K562 treated with DMSO at 1 percent for 48 hours (cell line): Measurements from ENCODE around the gene CLEC17A. TPM values are rescaled to one million over a fixed set of nuclear protein-coding genes. Genes with fewer than 3 reads are reported as not detected.

Experiments used
- total RNA-seq: library from RNA; unstranded; fragments of 300-600 nt; gene quantifications from 2 replicates; pipeline ENCODE4 v1.2.3, GENCODE V29; 2022; ENCODE audit warnings: low replicate concordance; ENCODE audit errors: extremely low read depth

CLEC17A gene, protein sequence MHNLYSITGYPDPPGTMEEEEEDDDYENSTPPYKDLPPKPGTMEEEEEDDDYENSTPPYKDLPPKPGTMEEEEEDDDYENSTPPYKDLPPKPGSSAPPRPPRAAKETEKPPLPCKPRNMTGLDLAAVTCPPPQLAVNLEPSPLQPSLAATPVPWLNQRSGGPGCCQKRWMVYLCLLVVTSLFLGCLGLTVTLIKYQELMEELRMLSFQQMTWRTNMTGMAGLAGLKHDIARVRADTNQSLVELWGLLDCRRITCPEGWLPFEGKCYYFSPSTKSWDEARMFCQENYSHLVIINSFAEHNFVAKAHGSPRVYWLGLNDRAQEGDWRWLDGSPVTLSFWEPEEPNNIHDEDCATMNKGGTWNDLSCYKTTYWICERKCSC
- total RNA-seq = not detected in 2 replicates

DNA sequence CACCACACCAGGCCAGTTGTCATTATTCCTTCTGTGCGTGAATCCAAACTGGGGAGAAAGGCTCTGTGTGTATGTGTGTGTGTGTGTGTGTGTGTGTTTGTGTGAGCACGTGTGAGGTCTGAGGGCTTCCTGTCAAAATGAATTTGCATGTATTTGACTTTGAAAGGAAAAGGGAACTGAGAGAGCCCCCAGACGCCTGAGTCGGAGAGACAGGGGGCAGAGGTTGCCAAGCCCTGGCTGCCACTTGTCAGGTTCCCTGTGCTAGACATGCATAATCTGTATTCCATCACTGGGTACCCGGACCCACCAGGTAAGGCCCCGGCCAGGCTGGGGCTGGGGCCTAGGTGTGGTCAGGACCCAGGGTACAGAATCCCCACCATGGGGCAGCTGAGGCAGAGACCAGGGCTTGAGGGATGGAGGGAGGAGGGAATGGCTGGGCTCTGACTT, at the start of gene CLEC17A:
CLEC17A (plus strand) TSS at position 191 of the 447 bp plus-strand sequence; CDS start at position 268, 77 bp downstream.

DNA sequence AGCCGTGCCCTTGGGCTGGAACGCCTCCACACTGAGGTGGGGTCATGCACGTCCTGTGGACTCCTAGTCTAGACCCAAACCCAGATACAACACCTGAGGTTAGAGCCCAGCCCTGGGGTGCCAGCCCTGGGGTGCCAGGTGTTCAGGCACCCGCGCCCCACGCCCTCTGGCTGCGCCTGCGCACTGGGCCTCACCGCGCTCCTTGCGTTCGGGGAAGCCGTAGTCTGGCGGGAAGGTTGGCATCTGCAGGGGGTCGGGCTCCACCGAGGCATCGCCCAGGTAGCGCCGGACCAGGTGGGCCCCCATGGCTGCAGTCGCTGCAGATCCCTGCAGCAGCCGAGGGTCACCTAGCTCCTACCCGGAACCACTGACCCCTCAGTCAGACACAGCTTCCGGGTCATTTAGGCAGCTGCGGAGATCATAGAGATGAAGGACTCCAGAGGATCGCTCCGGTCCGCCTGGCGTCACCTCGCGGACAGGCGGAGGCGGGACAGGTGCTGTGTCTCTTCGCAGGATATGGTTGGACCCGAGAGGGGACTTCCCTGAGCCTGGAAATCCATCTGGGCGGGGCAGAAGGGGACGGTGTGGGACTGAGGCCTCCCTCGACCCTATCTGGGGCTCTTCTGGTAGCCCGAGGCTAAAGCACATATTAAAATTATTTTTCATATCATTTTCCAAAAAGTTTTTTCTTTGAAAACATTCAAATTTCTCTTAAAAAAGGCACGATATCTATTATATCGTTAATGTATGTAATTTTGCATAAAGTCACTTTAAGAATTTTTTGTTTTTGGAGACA, 11.0 kb upstream of the CLEC17A start, which contains the start of gene NDUFB7:
NDUFB7 (minus strand) TSS at position 372 of the 796 bp plus-strand sequence; CDS start at position 306, 66 bp downstream.

Other genes with a start within 250 kb of the CLEC17A start
- not detected in 2 replicates for gene ADGRE5, start 201.6 kb upstream of the CLEC17A start, total RNA-seq
- gene DDX39A, start 163.7 kb upstream of the CLEC17A start, total RNA-seq = not detected in 2 replicates
- 980 TPM in 1 of 2 replicates, not detected in the other for gene PKN1, start 149.8 kb upstream of the CLEC17A start, total RNA-seq
- not detected in 2 replicates for gene PTGER1, start 107.7 kb upstream of the CLEC17A start, total RNA-seq
- gene GIPC1, start 87.0 kb upstream of the CLEC17A start, total RNA-seq = 742 TPM in 1 of 2 replicates, not detected in the other
- gene DNAJB1, start 64.7 kb upstream of the CLEC17A start, total RNA-seq = not detected in 2 replicates
- not detected in 2 replicates for gene TECR, start 53.5 kb upstream of the CLEC17A start, total RNA-seq
- gene NDUFB7, start 11.0 kb upstream of the CLEC17A start, total RNA-seq = not detected in 2 replicates
- not detected in 2 replicates for gene ADGRE3, start 91.8 kb downstream of the CLEC17A start, total RNA-seq
- gene ZNF333, start 107.0 kb downstream of the CLEC17A start, total RNA-seq = not detected in 2 replicates
- gene ADGRE2, start 195.5 kb downstream of the CLEC17A start, total RNA-seq = not detected in 2 replicates